GM19397 (cell line): Measurements from ENCODE around the gene TMEM87B.
A peak's percentile ranks its signal among the peaks of the same experiment; 100 is the strongest.
"Not testable (repeated sequence)": the region's sequence is repeated elsewhere in the genome, so short reads cannot be mapped to it uniquely, and the experiment has no call there.

Source experiments
- ATAC-seq: cut with Tn5 transposase; IDR thresholded peaks from one replicate; pipeline ENCODE4 v1.9.1; 2021; ENCODE audit warnings: mild to moderate bottlenecking, moderate library complexity; ENCODE audit not compliant: unreplicated experiment

The TMEM87B gene

DNA sequence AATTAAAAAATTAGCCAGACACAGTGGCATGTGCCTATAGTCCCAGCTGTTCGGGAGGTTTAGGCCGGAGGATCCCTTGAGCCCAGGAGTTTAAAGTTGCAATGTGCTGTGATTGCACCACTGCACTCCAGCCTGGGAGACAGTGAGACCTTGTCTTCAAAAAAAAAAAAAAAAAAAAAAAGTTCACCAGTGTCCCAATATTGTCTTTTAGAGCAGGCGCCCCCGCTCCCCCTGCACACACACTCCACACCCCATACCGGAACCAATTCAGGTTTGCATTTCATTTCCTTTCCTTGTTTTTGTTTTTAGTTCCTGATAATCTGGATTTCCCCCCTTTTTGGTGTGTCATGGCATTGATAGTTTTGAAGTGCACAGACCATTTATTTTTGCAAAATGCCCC lies 10.4 kb downstream of the TMEM87B start:
- no peak for ATAC-seq

DNA sequence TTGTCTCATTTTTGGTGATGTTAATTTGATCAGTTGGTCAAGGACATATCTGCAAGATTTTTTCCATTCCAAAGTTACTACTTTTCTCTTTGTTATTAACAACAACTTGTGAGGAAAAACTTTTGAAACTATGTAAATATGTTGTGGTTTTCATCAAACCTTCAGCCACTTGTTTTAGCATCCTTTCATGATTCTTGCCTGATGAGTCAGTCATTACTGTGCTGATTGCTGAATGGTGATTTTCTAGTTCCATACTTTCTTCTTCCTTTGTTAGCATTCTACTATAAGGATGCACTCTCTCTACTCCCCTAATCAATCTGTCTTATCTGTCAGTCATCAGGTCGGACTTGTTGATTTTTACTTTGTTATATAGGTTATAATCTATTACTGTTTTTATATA lies 10.9 kb downstream of the TMEM87B start:
- no peak for ATAC-seq

DNA sequence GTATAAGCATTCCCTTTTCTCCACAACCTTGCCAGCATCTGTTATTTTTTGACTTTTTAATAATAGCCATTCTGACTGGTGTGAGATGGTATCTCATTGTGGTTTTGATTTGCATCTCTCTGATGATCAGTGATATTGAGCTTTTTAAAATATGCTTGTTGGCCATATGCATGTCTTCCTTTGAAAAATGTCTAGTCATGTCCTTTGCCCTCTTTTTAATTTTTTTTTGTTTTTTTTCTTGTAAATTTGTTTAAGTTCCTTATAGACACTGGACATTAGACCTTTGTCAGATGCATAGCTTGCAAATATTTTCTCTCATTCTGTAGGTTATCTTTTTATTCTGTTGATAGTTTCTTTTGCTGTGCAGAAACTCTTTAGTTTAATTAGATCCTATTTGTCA lies 14.7 kb downstream of the TMEM87B start:
- ATAC-seq: not testable (repeated sequence)

GRCh38 chr2:112073875-112074274 lies 18.8 kb downstream of the TMEM87B start:
- no peak for ATAC-seq

DNA sequence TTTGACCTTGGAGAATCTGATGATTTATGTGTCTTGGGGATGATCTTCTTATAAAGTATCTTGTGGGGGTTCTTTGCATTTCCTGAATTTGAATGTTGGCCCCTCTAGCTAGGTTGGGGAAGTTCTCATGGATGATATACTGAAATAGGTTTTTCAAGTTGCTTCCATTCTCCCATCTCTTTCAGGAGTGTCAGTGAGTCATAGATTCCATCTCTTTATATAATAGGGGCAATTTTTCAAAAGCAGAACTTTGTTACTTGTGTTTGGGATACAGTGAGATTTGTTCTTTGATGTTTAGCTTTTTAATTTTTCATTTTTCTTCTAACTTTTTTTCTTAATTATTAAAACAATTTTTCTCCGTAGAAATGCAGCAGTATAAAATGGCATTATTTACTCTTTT lies 19.4 kb downstream of the TMEM87B start:
- no peak for ATAC-seq

- no peak for ATAC-seq
Observed at GRCh38 chr2:112075490-112076260, 20.6 kb downstream of the TMEM87B start.

- ATAC-seq: no peak
Observed at GRCh38 chr2:112077814-112078213, 22.7 kb downstream of the TMEM87B start.

- ATAC-seq: no peak
Observed at GRCh38 chr2:112081262-112081661, 26.2 kb downstream of the TMEM87B start.

- ATAC-seq: no peak
Observed at GRCh38 chr2:112084689-112085374, 29.8 kb downstream of the TMEM87B start.

DNA sequence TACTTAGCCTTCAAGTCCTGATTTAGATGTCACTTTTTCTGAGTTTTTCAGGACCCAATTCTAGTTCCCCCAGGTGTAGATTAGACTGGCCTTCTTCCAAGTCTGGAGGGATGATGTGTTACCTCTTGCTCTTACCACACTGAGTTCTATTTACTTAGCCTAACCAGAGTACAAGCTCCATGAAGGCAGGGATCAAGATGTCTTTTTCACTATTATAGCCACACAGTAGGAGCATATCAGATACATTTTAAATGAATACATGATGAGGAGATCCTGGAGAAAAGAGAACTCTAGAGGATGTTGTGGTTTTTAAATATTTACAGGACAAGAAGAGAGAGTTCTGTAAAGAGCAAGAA lies 30.3 kb downstream of the TMEM87B start:
- ATAC-seq: no peak

GRCh38 chr2:112085916-112086669 lies 31.0 kb downstream of the TMEM87B start:
- ATAC-seq: no peak

DNA sequence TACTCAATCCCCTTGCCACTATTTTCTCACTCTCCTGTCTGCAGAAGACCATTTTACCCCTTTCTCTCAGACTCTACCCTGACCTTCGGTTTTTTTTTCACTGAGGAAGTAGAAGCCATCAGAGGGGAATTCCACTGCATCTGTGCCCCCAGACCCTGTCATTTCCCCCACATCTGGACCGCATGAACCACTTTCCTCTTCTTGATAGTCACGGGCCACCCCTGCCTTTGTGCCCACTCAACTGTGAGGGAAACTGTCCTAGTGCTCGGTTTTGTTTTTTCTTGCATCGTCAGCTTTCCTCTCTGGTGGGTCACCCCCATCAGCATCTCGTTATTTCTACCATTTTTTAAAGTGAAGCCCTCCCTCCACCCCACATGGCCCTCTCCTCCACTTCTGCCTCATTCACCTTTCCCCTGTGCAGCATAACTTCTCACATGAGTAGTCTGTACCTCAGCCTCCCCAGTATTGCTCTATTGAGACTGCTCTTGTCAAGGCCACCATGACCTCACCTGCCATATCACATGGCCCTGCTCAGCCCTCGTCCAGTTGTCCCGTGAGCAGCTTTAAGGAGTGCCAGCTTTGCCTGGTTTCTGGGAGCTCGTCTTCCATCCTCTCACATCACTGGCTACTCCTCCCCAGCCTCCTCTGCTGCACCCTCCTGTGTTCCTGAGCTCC lies 32.4 kb downstream of the TMEM87B start:
- ATAC-seq: peak; percentile 64

DNA sequence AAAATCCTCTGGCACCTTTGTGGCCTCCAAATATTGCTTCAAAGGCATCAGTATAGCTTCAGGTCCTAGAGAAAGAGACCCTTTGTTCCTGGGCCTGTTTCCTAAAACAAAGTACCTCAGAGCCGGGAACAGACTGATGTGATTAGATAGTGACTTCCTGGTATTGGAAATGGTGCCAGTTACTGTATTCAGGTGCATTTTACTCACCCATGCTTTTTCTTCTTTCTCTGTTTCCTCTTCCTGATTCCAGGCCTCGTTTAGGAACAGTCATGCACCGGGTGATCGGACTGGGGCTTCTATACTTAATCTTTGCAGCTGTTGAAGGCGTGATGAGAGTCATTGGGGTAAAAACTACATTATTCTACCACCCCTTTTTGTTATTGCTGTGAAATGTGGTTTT lies 34.3 kb downstream of the TMEM87B start:
- no peak for ATAC-seq

GRCh38 chr2:112092286-112093041 lies 37.4 kb downstream of the TMEM87B start:
- ATAC-seq: no peak

DNA sequence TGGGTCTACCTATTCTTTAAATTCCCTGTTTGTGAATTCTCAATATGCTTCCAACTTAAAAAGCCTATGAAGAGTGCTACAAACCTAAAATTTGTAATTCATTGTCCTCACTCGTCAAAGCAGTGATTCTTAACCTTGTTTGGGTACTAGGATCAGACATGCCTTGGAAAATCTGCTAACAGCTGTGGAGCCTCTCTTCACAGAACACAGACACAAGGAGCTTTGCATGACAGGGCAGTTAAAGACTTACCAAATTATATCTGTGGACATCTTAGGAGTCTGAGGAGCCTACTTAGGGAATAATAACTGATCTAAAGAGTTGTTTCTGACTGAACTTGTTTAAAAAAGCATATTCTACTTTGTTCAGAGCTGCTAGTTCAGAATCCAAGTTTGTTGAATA lies 38.1 kb downstream of the TMEM87B start:
- no peak for ATAC-seq

DNA sequence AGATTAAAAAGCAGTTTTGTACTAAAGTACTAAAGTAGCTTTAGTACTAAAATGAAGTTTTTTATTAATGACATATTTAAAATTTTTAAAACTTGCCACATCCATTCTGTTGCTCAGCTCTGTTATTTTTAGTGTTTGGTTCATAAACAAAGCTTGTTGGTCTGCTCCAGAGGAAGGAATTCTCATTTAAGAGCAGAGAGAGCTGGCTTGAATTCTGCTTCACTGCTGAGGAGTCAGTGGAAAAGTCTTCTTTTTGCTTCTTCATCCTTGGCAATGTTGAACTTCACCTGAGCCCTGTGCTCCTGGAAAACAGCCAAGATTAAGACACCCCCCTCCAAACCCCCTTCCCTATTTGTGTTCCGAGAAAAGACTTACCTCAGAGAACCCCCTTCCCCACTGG lies 40.6 kb downstream of the TMEM87B start:
- ATAC-seq: no peak

DNA sequence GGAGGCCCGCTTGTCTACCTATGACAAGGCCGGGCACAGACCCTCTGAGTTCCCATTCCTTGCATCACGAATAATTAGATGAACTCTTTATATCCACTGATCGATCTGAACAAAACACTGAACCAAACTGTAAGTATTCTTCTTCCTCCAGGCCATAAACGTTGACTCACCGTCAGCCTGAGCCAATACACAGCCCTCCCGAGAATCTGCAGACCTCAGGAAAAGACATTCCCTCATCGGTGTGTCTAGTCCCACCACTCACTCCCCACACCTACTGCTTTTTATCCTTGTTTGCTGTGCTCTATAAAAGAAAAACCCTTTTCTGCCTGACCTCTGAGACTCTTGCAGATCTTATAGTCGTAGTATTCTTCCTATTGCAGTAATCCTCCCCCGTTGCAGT lies 41.0 kb downstream of the TMEM87B start:
- ATAC-seq: no peak

- no peak for ATAC-seq
Observed at GRCh38 chr2:112108178-112108832, 53.2 kb downstream of the TMEM87B start.

DNA sequence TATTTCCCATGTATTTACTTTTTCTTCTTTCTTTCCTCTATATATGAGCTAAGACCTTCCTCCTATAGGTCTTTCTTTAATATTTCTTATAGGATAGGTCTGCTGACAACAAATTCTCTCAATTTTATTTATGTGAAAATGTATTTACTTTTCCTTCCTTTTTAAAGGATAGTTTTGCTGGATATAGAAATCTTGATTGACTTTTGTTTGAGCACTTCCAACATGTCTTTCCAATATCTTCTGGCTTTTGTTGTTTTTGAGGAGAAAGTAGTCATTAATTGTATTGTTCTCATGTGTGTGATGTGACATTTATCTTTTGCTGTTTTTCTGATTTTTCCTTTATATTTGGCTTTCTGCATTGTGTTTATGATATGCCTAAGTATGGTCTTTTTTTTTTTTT lies 54.2 kb downstream of the TMEM87B start:
- no peak for ATAC-seq

GRCh38 chr2:112110966-112111365 lies 55.9 kb downstream of the TMEM87B start:
- ATAC-seq: no peak
